Endothelial cell of umbilical vein (primary cell): ENCODE measurements around the gene QSER1.

Experiments used
- JUN ChIP-seq: IDR thresholded peaks from 2 replicates; pipeline ENCODE4 v1.6.1; 2011; ENCODE audit warnings: borderline replicate concordance, low read depth; ENCODE audit not compliant: insufficient read length, insufficient read depth
- POLR2A ChIP-seq: IDR thresholded peaks from 2 replicates; pipeline ENCODE4 v1.6.1; 2012; ENCODE audit warnings: low read depth, mild to moderate bottlenecking, control low read depth, low read length
- TF ChIP-seq, protein P1 (sequence below), 2 donors: IDR thresholded peaks; 1 replicate in 1 of 2; 2 replicates in 1 of 2; pipeline ENCODE4 v1.5.1; 2011; ENCODE audit warnings: low read length in 2 of 2, mild to moderate bottlenecking in 2 of 2, moderate library complexity in 2 of 2, control low read depth in 1 of 2, inconsistent platforms in 1 of 2, low read depth in 1 of 2; ENCODE audit not compliant: insufficient read depth in 1 of 2; ENCODE audit errors: extremely low read depth in 1 of 2
- TF ChIP-seq, protein P2 (sequence below): IDR thresholded peaks from 2 replicates; pipeline ENCODE4 v1.6.1; 2011; ENCODE audit not compliant: insufficient read depth, insufficient read length

DNA sequence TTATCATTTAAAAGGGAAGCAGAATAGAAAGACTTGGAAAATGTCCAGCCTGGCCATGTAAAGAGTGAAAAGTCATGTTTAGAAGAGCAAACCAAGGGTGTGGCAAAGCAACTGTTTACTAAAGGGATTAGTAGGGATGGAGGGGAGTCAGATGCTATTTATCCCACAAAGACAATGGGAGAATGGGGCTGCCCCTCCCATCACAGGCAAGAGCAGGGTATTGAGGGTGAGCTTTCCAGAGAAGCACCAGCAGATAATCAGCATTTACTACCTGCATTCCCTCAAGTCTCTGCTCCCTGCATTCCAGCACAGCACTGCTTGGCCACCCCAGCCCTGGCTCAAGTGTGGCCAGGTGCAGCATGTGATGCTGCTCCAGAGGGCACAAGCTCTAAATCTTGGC, 18.5 kb upstream of the QSER1 start:
- TF ChIP-seq, protein P1, sequence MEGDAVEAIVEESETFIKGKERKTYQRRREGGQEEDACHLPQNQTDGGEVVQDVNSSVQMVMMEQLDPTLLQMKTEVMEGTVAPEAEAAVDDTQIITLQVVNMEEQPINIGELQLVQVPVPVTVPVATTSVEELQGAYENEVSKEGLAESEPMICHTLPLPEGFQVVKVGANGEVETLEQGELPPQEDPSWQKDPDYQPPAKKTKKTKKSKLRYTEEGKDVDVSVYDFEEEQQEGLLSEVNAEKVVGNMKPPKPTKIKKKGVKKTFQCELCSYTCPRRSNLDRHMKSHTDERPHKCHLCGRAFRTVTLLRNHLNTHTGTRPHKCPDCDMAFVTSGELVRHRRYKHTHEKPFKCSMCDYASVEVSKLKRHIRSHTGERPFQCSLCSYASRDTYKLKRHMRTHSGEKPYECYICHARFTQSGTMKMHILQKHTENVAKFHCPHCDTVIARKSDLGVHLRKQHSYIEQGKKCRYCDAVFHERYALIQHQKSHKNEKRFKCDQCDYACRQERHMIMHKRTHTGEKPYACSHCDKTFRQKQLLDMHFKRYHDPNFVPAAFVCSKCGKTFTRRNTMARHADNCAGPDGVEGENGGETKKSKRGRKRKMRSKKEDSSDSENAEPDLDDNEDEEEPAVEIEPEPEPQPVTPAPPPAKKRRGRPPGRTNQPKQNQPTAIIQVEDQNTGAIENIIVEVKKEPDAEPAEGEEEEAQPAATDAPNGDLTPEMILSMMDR (IDR thresholded peaks at IDR 0.05; ENCODE audit: extremely low read depth in 1 of 2, insufficient read depth in 1 of 2, low read depth in 1 of 2, low read length in 2 of 2): no peak
- TF ChIP-seq, protein P2, sequence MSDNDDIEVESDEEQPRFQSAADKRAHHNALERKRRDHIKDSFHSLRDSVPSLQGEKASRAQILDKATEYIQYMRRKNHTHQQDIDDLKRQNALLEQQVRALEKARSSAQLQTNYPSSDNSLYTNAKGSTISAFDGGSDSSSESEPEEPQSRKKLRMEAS: no peak
- TF ChIP-seq POLR2A (no peak), JUN (no peak)
